Left lung (tissue), 10 donors: ENCODE measurements around the gene CD101. TPM values are rescaled to one million over a fixed set of nuclear protein-coding genes. Genes with fewer than 3 reads are reported as not detected.

Experiments
- ATAC-seq: fragments of 200-7000 bp; cut with Tn5 transposase; one replicate; pipeline ENCODE4 v1.9.1; 2020; ENCODE audit warnings: moderate library complexity
- DNase-seq, 4 donors: peaks; one replicate each; pipeline ENCODE4 v3.0.0-alpha.2; 2013 to 2020
- H3K27ac ChIP-seq, 2 donors: fragments of 200-600 bp; sonication (generic) in 1 of 2; one replicate each; pipeline versions ENCODE4 v1.5.0 to v1.8.0; 2020 to 2021
- H3K27me3 ChIP-seq, 2 donors: fragments of 200-600 bp; sonication (generic) in 1 of 2; one replicate each; pipeline versions ENCODE4 v1.5.0 to v1.8.0; 2020 to 2021
- H3K36me3 ChIP-seq, 2 donors: fragments of 200-600 bp; sonication (generic) in 1 of 2; one replicate each; pipeline versions ENCODE4 v1.5.0 to v1.8.0; 2020 to 2021
- H3K4me1 ChIP-seq, 2 donors: fragments of 200-600 bp; one replicate each; pipeline ENCODE4 v1.8.0; 2021
- H3K4me3 ChIP-seq, 2 donors: fragments of 200-600 bp; sonication (generic) in 1 of 2; one replicate each; pipeline versions ENCODE4 v1.5.0 to v1.8.0; 2020 to 2021; ENCODE audit warnings: mild to moderate bottlenecking in 1 of 2
- H3K9me3 ChIP-seq, 2 donors: fragments of 200-600 bp; sonication (generic) in 1 of 2; one replicate each; pipeline versions ENCODE4 v1.5.0 to v1.8.0; 2020 to 2021
- CTCF ChIP-seq, 2 donors: fragments of 200-600 bp; sonication (generic) in 1 of 2; IDR thresholded peaks; one replicate each; pipeline versions ENCODE4 v1.5.0 to v1.8.0; 2021; ENCODE audit warnings: antibody characterized with exemption in 2 of 2
- intact Hi-C, 2 donors: fragments of 100-400 bp; cut with DNase I; formaldehyde crosslinking; loops; one replicate each; pipeline versions ENCODE4 v1.11.2 to v1.14.2; 2022
- polyA plus RNA-seq, 6 donors: library from polyadenylated mRNA; unstranded; fragments of 120-200 nt; gene quantifications; one replicate each; pipeline ENCODE4 v1.2.1, GENCODE V29; 2013; ENCODE audit not compliant: insufficient read length in 6 of 6
- total RNA-seq, 2 donors: library from RNA; stranded (reverse); fragmentation: NEBNext Ultra II Directional; extraction: Animal tissue kit (Norgen Biotek cat#: 25700); gene quantifications; one replicate each; pipeline ENCODE4 v1.2.1, GENCODE V29; 2021
- donor health status: DM: no; HTN: yes; CAD: no.
- donor health status: DM: no; HTN: no; CAD: no.

Gene CD101
- total and polyA plus RNA-seq, 8 donors, result 1.7 to 8.3 (median 2.5) TPM

GRCh38 chr1:117036018-117036461 is 34.5 kb downstream of the CD101 start:
- intact Hi-C loops, result no loop called here

GRCh38 chr1:117037802-117038201 is 36.2 kb downstream of the CD101 start:
- Histone ChIP-seq H3K27me3 (no peaks in the 10 kb centered on the region), H3K9me3 (no peaks in the 10 kb centered on the region), H3K4me3 (no peak overlapping the region), H3K27ac (no peak overlapping the region), H3K36me3 (peaks cover 0 to 11% of the 10 kb centered on the region in 2 donors), H3K4me1 (no peaks in the 10 kb centered on the region)
- TF ChIP-seq CTCF (IDR thresholded peaks at IDR 0.05), result no peak
- DNase-seq (no peak), ATAC-seq (no peak)
- intact Hi-C loops, result no loop called here

More at GRCh38 chr1:117036018-117036461, 34.5 kb downstream of the CD101 start:
- ATAC-seq (no peak), DNase-seq (no peak)
- Histone ChIP-seq H3K27me3 (no peaks in the 10 kb centered on the region), H3K27ac (no peak overlapping the region), H3K9me3 (no peaks in the 10 kb centered on the region), H3K4me3 (no peak overlapping the region), H3K4me1 (no peaks in the 10 kb centered on the region), H3K36me3 (peaks cover 0 to 11% of the 10 kb centered on the region in 2 donors)
- no peak for TF ChIP-seq CTCF (IDR thresholded peaks at IDR 0.05)

GRCh38 chr1:117038236-117038635 is 36.7 kb downstream of the CD101 start:
- no peaks in the 10 kb centered on the region for H3K9me3 ChIP-seq
- no peaks in the 10 kb centered on the region for H3K27me3 ChIP-seq
- no peak overlapping the region for H3K27ac ChIP-seq
- DNase-seq (no peak), ATAC-seq (no peak)
- H3K4me1 ChIP-seq, result no peaks in the 10 kb centered on the region
- no peak overlapping the region for H3K4me3 ChIP-seq
- H3K36me3 ChIP-seq, result peaks cover 0 to 11% of the 10 kb centered on the region in 2 donors
- no peak for TF ChIP-seq CTCF (IDR thresholded peaks at IDR 0.05)
- intact Hi-C loops, result no loop called here

- Histone ChIP-seq H3K27ac (no peak overlapping the region), H3K9me3 (no peaks in the 10 kb centered on the region), H3K4me1 (peaks cover 0 to 10% of the 10 kb centered on the region in 2 donors), H3K36me3 (no peaks in the 10 kb centered on the region), H3K27me3 (no peaks in the 10 kb centered on the region), H3K4me3 (no peak overlapping the region)
- ATAC-seq (no peak), DNase-seq (no peak)
- intact Hi-C loops, result no loop called here
- TF ChIP-seq CTCF (IDR thresholded peaks at IDR 0.05), result no peak
These were observed 42.7 kb downstream of the CD101 start for GRCh38 chr1:117044217-117044616.

- no peaks in the 10 kb centered on the region for H3K9me3 ChIP-seq
- H3K27ac ChIP-seq, result no peak overlapping the region
- intact Hi-C loops, result no loop called here
- H3K36me3 ChIP-seq, result no peaks in the 10 kb centered on the region
- no peak for ATAC-seq
- no peak for DNase-seq
- H3K27me3 ChIP-seq, result no peaks in the 10 kb centered on the region
- no peak for TF ChIP-seq CTCF (IDR thresholded peaks at IDR 0.05)
- peaks cover 0 to 16% of the 10 kb centered on the region in 2 donors for H3K4me1 ChIP-seq
- no peak overlapping the region for H3K4me3 ChIP-seq
These were observed 44.1 kb downstream of the CD101 start for GRCh38 chr1:117045644-117046043.
